ENCODE results near the gene ETV5.

GRCh38 chr3:186090901-186091300 lies 18.0 kb downstream of the ETV5 start:
- no peak for TF ChIP-seq EZH2phosphoT487 (IDR thresholded peaks at IDR 0.05)
- no peak for TF ChIP-seq EZH2 (IDR thresholded peaks at IDR 0.05)
- TF ChIP-seq CTCF (IDR thresholded peaks at IDR 0.05), result no peak

All from neural progenitor cell (in vitro differentiated cells).